Activated CD8-positive, alpha-beta memory T cell treated with anti-CD3 and anti-CD28 coated beads for 1 hour (primary cell): ENCODE measurements around the gene GARIN1A.
A peak's percentile ranks its signal among the peaks of the same experiment; 100 is the strongest.
"Not testable (repeated sequence)": the region's sequence is repeated elsewhere in the genome, so short reads cannot be mapped to it uniquely, and the experiment has no call there.

ENCODE experiments used
- DNase-seq, 2 donors: peaks; one replicate each; pipeline ENCODE4 v3.0.0-alpha.2; 2020; ENCODE audit warnings: low read depth in 1 of 2; ENCODE audit errors: extremely low read depth in 1 of 2

GARIN1A gene

DNA sequence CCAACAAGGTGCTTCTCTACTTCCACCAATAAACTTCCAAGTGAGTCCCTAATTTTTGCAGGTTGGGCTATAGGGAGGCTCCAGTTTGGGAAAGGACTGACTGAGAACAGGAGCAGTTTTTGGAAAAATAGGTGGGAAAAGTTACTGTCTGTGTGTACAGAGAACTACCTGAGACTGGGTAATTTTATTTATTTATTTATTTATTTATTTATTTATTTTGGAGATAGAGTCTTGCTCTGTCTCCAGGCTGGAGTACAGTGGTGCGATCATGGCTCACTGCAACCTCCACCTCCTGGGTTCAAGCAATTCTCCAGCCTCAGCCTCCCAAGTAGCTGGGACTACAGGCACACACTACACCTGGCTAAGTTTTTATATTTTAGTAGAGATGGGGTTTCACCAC is 11.2 kb downstream of the GARIN1A start:
- DNase-seq: not testable (repeated sequence)

GRCh38 chr7:128683738-128684137 is 11.6 kb downstream of the GARIN1A start:
- not testable (repeated sequence) for DNase-seq

DNA sequence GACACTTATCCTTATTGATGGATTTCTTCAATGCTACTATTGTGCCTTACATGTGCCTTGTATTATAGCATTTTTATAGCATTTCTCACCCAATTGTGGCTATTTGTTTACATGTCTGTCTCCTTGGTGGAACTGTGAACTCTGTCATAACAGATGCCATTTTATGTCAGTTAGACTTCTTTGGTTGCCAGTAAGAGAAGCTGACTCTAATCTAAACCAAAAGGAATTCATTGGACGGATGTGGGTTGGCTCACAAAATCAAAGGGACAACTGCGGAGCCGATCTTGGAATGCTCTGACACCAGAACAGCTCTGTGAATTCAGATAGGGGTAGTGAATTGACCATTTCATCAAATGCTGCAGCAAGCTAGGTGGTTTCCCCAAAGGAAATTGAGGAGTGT is 15.0 kb downstream of the GARIN1A start:
- DNase-seq: no peak

- no peak for DNase-seq
These were observed 16.4 kb downstream of the GARIN1A start for GRCh38 chr7:128688492-128688891.

DNA sequence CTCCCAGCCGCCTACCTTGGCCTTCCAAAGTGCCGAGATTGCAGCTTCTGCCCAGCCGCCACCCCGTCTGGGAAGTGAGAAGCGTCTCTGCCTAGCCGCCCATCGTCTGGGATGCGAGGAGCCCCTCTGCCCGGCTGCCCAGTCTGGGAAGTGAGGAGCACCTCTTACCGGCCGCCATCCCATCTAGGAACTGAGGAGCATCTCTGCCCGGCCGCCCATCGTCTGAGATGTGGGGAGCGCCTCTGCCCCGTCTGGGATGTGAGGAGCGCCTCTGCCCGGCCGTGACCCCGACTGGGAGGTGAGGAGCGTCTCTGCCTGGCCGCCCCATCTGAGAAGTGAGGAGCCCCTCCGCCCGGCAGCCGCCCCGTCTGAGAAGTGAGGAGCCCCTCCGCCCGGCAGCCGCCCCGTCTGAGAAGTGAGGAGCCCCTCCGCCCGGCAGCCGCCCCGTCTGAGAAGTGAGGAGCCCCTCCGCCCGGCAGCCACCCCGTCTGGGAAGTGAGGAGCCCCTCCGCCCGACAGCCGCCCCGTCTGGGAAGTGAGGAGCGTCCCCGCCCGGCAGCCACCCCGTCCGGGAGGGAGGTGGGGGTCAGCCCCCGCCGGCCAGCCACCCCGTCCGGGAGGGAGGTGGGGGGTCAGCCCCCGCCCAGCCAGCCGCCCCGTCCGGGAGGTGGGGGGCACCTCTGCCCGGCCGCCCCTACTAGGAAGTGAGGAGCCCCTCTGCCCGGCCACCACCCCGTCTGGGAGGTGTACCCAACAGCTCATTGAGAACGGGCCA is 17.3 kb downstream of the GARIN1A start:
- DNase-seq: not testable (repeated sequence)

GRCh38 chr7:128691227-128691626 is 19.1 kb downstream of the GARIN1A start:
- DNase-seq: no peak

GRCh38 chr7:128692623-128693270 is 20.7 kb downstream of the GARIN1A start:
- no peak for DNase-seq

GRCh38 chr7:128693373-128694015 is 21.4 kb downstream of the GARIN1A start:
- DNase-seq: no peak

- no peak for DNase-seq
These were observed 22.6 kb downstream of the GARIN1A start for GRCh38 chr7:128694738-128695137.

DNA sequence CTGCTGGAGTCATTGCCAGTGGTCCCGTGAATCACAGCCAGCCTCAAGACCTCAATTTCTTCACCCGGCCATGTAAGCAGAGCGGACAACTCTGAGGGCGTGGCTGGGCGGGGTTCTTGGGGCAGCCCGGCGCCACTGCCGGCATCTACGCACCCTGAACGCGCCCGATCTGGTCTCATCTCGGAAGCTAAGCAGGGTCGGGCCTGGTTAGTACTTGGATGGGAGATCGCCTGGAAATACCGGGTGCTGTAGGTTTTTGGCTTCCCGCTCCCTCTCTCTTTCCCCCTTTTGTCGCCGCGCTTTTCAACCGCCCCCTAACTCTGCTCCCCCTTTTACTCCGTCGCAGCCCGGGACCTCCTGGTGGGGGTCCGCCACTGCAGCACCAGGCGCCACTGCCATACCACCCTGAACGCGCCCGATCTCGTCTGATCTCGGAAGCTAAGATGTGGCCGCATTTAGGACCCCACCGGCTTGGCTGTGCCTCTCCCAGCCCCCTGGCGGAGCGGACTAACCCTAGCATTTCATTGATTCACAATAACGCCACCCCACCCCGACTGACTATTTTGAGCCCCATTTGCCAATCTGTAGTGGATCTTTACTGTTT is 25.3 kb downstream of the GARIN1A start:
- peak; percentile 4 to 5 for DNase-seq

DNA sequence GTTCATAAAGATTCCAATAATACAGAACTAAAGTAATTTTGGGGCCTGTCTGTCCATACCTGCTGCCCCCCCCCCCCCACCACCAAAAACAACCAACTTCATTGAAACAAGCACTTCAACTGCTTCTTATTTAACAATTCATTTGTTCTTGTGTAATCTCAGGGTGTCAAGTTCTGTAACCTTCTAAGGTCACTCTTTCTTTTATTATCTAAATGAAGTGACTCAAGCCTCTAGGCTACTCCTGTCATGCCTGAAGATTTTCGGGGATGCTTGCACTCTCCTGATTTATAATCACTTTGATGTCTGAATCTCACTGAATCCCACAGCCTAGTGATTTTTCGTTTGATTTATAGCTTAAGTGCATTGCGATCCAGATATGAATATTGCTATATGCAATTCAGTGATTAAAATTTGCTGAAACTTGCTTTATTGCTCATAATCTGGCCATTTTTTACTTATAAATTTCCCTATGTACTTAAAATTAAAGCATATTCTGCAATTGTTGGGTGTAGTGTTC is 27.2 kb downstream of the GARIN1A start:
- no peak for DNase-seq

- no peak for DNase-seq
These were observed 27.8 kb downstream of the GARIN1A start for GRCh38 chr7:128699895-128700294.

GRCh38 chr7:128701062-128701785 is 29.1 kb downstream of the GARIN1A start:
- no peak for DNase-seq

- no peak for DNase-seq
These were observed 31.6 kb downstream of the GARIN1A start for GRCh38 chr7:128703609-128704241.

DNA sequence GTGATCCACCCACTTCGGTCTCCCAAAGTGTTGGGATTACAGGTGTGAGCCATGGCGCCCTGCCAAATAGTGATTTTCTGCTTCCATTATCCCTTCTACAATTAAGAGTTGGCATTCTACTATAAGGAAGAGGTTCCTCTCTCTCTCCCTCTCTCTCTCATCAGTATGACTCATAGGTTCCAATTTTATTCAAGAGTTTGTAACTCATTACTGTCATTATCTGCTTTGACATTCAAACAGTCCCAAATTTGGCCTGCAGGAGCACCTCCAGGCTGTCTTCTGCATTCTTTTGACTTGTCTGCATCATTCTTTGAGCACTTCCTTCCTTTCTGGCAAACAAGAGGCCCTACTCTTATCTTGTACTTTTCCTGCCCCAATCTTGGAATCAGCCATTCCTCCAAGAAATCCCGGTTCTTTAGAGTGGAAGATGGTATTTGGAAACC is 33.8 kb downstream of the GARIN1A start:
- DNase-seq: no peak

DNA sequence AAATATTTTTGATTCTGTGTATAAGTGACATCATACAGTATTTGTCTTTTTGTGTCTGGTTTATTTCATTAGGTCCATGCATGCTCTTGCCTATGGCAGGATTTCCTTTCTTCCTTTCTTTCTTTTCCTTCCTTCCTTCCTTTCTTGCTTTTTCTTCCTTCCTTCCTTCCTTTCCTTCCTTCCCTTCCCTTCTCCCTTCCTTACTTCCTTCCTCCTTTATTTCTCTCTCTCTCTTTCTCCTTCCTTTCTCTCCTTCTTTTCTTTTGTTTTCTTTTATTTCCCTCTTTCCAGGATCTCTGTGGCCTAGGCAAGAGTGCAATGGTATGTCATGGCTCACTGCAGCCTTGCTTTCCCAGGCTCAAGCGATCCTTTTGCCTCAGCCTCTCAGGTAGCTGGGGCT is 35.7 kb downstream of the GARIN1A start:
- DNase-seq: no peak

DNA sequence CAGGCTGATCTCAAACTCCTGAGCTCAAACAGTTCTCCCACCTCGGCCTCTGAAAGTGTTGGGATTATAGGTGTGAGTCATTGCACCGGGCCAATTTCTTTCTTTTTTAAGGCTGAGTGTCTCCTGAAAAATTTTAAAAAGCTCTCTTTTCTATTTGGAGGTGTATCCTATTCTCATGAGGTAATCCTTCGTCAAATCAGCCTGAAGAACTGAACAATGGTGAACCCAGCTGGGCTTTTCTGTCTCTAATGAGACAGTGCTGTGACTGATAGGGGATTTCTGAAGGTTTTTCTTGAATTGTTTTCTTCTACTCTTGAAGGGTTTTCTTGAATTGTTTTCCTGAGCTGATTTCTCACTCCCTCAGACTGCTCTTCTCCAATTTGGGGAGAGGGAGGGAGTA is 36.1 kb downstream of the GARIN1A start:
- no peak for DNase-seq

DNA sequence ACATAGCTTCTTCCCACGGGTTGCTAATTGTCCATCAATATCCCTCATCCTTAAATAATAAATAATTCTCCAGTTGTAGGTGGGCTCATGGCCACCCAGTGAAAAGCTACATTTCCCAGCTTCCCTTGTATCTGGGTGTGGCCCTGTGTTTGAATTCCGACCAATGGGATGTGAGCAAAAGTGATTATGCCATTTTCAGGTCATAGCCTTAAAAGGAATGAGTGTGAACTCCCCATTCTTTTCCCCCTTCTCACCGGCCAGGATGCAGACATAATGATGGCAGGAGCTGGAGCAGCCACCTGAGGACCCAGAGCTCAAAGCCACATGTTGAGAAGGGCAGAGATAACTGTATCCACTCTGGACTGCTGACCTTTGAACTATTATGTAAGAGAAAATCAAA is 36.7 kb downstream of the GARIN1A start:
- no peak for DNase-seq

DNA sequence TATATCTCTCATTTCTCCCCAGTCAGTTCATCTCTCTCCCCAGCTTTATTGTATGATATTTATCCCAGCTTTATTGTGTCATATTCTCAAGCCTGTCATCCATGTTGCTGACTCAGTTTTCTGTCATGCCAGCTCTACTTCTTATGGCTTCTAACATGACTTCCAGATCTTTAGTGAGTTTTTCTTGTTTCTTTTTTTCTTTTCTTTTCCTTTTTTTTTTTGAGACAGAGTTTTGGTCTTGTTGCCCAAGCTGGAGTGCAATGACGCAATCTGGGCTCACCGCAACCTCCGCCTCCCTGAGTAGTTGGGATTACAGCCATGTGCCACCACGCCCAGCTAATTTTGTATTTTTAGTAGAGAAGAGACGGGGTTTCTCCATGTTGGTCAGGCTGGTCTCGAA is 38.4 kb downstream of the GARIN1A start:
- DNase-seq: no peak

GRCh38 chr7:128713794-128714193 is 41.7 kb downstream of the GARIN1A start:
- DNase-seq: no peak
